Stomach smooth muscle (tissue), 2 donors: Measurements from ENCODE around the gene MAP2K7.

Experiments
- H3K27ac ChIP-seq: one replicate; pipeline ENCODE4 v1.7.0; 2013; ENCODE audit warnings: mild to moderate bottlenecking, low read length, inconsistent platforms
- H3K27me3 ChIP-seq, 2 donors: one replicate each; pipeline ENCODE4 v1.7.0; 2013; ENCODE audit warnings: low read length in 2 of 2; ENCODE audit not compliant: insufficient read depth in 2 of 2, control insufficient read depth in 1 of 2
- H3K36me3 ChIP-seq, 2 donors: one replicate each; pipeline ENCODE4 v1.7.0; 2013; ENCODE audit warnings: low read length in 2 of 2; ENCODE audit not compliant: control insufficient read depth in 2 of 2, insufficient read depth in 2 of 2
- H3K4me1 ChIP-seq: one replicate; pipeline ENCODE4 v1.7.0; 2013; ENCODE audit warnings: low read length; ENCODE audit not compliant: control insufficient read depth, insufficient read depth
- H3K4me3 ChIP-seq, 2 donors: one replicate each; pipeline ENCODE4 v1.7.0; 2013; ENCODE audit warnings: low read length in 2 of 2
- H3K9ac ChIP-seq, 2 donors: one replicate each; pipeline ENCODE4 v1.7.0; 2013; ENCODE audit warnings: low read length in 2 of 2, mild to moderate bottlenecking in 1 of 2
- H3K9me3 ChIP-seq, 2 donors: one replicate each; pipeline ENCODE4 v1.7.0; 2013; ENCODE audit warnings: low read length in 2 of 2; ENCODE audit not compliant: control insufficient read depth in 2 of 2
- donor health status: healthy.
- donor health status: Pancreatic carcinoma.

MAP2K7 gene

GRCh38 chr19:7873304-7874075 lies 30.2 kb upstream of the MAP2K7 start:
- Histone ChIP-seq H3K4me1 (peaks cover 34% of the 10 kb centered on the region), H3K27me3 (peaks cover 18 to 28% of the 10 kb centered on the region in 2 donors), H3K27ac (no peak overlapping the region), H3K9ac (no peak overlapping the region), H3K36me3 (no peaks in the 10 kb centered on the region), H3K9me3 (no peaks in the 10 kb centered on the region), H3K4me3 (no peak overlapping the region)

- Histone ChIP-seq H3K27me3 (peaks cover 18 to 28% of the 10 kb centered on the region in 2 donors), H3K36me3 (no peaks in the 10 kb centered on the region), H3K27ac (no peak within 1 kb of the TSS), H3K9ac (no peak within 1 kb of the TSS), H3K4me3 (no peak within 1 kb of the TSS), H3K9me3 (no peaks in the 10 kb centered on the region), H3K4me1 (peaks cover 26% of the 10 kb centered on the region)
These were observed 29.4 kb upstream of the MAP2K7 start, which contains the start of gene PRR36 for GRCh38 chr19:7874076-7874896. Gene PRR36, minus strand, starts transcription at chr19:7874390. Its CDS starts 701 bp downstream, at chr19:7873689.

GRCh38 chr19:7874897-7875273 lies 28.8 kb upstream of the MAP2K7 start:
- Histone ChIP-seq H3K4me3 (no peak overlapping the region), H3K4me1 (peaks cover 20% of the 10 kb centered on the region)

GRCh38 chr19:7877249-7877836 lies 26.3 kb upstream of the MAP2K7 start:
- H3K9ac ChIP-seq: no peak overlapping the region
- peaks cover 18 to 25% of the 10 kb centered on the region in 2 donors for H3K27me3 ChIP-seq
- peaks cover 8% of the 10 kb centered on the region for H3K4me1 ChIP-seq
- no peaks in the 10 kb centered on the region for H3K36me3 ChIP-seq
- H3K9me3 ChIP-seq: peaks cover 0 to 3% of the 10 kb centered on the region in 2 donors
- no peak overlapping the region for H3K4me3 ChIP-seq
- no peak overlapping the region for H3K27ac ChIP-seq

More at GRCh38 chr19:7874897-7875273, 28.8 kb upstream of the MAP2K7 start:
- Histone ChIP-seq H3K27ac (no peak overlapping the region), H3K9me3 (no peaks in the 10 kb centered on the region), H3K27me3 (peaks cover 18 to 28% of the 10 kb centered on the region in 2 donors), H3K9ac (no peak overlapping the region), H3K36me3 (no peaks in the 10 kb centered on the region)

- Histone ChIP-seq H3K27me3 (peaks cover 7 to 8% of the 10 kb centered on the region in 2 donors), H3K4me1 (no peaks in the 10 kb centered on the region), H3K9ac (no peak overlapping the region), H3K9me3 (peaks cover 0 to 3% of the 10 kb centered on the region in 2 donors), H3K4me3 (no peak overlapping the region), H3K36me3 (no peaks in the 10 kb centered on the region), H3K27ac (no peak overlapping the region)
These were observed 24.4 kb upstream of the MAP2K7 start for GRCh38 chr19:7879111-7879807.

GRCh38 chr19:7879836-7880235 lies 23.8 kb upstream of the MAP2K7 start:
- Histone ChIP-seq H3K27me3 (peaks cover 3% of the 10 kb centered on the region in 2 donors), H3K4me3 (no peak overlapping the region), H3K36me3 (no peaks in the 10 kb centered on the region), H3K27ac (no peak overlapping the region), H3K4me1 (no peaks in the 10 kb centered on the region), H3K9me3 (peaks cover 0 to 3% of the 10 kb centered on the region in 2 donors), H3K9ac (no peak overlapping the region)

GRCh38 chr19:7881910-7882309 lies 21.8 kb upstream of the MAP2K7 start:
- no peak overlapping the region for H3K27ac ChIP-seq
- H3K4me3 ChIP-seq: no peak overlapping the region
- no peak overlapping the region for H3K9ac ChIP-seq
- no peaks in the 10 kb centered on the region for H3K4me1 ChIP-seq
- H3K9me3 ChIP-seq: peaks cover 0 to 3% of the 10 kb centered on the region in 2 donors
- H3K36me3 ChIP-seq: no peaks in the 10 kb centered on the region
- H3K27me3 ChIP-seq: no peaks in the 10 kb centered on the region

GRCh38 chr19:7883105-7883504 lies 20.6 kb upstream of the MAP2K7 start:
- H3K4me3 ChIP-seq: no peak overlapping the region
- H3K4me1 ChIP-seq: no peaks in the 10 kb centered on the region
- H3K9ac ChIP-seq: no peak overlapping the region
- no peaks in the 10 kb centered on the region for H3K36me3 ChIP-seq
- H3K27ac ChIP-seq: no peak overlapping the region
- H3K9me3 ChIP-seq: peaks cover 0 to 3% of the 10 kb centered on the region in 2 donors
- H3K27me3 ChIP-seq: peaks cover 4 to 5% of the 10 kb centered on the region in 2 donors

GRCh38 chr19:7883796-7884570 lies 19.7 kb upstream of the MAP2K7 start:
- peaks cover 9 to 13% of the 10 kb centered on the region in 2 donors for H3K27me3 ChIP-seq
- peaks cover 0 to 3% of the 10 kb centered on the region in 2 donors for H3K9me3 ChIP-seq
- no peak overlapping the region for H3K4me3 ChIP-seq
- no peak overlapping the region for H3K9ac ChIP-seq
- H3K4me1 ChIP-seq: no peaks in the 10 kb centered on the region
- H3K36me3 ChIP-seq: no peaks in the 10 kb centered on the region
- H3K27ac ChIP-seq: no peak overlapping the region
